Breast epithelium (tissue), 4 donors: ENCODE data around the gene NAV2. TPM values are rescaled to one million over a fixed set of nuclear protein-coding genes. Genes with fewer than 3 reads are reported as not detected.
A peak's percentile ranks its signal among the peaks of the same experiment; 100 is the strongest.

Experiments used
- DNase-seq, 2 donors: peaks; one replicate each; pipeline ENCODE4 v3.0.0-alpha.2; 2019; ENCODE audit warnings: low spot score in 2 of 2
- H3K27ac ChIP-seq, 2 donors: fragments of 200-600 bp; sonication (generic) in 1 of 2; one replicate each; pipeline ENCODE4 v1.5.1; 2016 to 2019; ENCODE audit warnings: mild to moderate bottlenecking in 1 of 2
- H3K27me3 ChIP-seq, 2 donors: fragments of 200-600 bp; sonication (generic) in 1 of 2; one replicate each; pipeline versions ENCODE4 v1.5.1 to v1.6.0; 2017 to 2019; ENCODE audit warnings: control low read depth in 1 of 2, mild to moderate bottlenecking in 1 of 2
- H3K36me3 ChIP-seq: fragments of 200-600 bp; one replicate; pipeline ENCODE4 v1.5.1; 2019
- H3K4me1 ChIP-seq, 2 donors: fragments of 200-600 bp; sonication (generic); one replicate each; pipeline ENCODE4 v1.5.1; 2016 to 2019; ENCODE audit warnings: control low read depth in 1 of 2
- H3K4me3 ChIP-seq, 3 donors: fragments of 200-600 bp; sonication (generic); 1 replicate in 2 of 3; 2 replicates in 1 of 3; pipeline ENCODE4 v1.5.1; 2016 to 2019; ENCODE audit warnings: mild to moderate bottlenecking in 3 of 3, moderate library complexity in 2 of 3
- H3K9me3 ChIP-seq, 2 donors: fragments of 200-600 bp; sonication (generic) in 1 of 2; one replicate each; pipeline ENCODE4 v1.5.1; 2016 to 2019; ENCODE audit warnings: control low read depth in 1 of 2
- POLR2A ChIP-seq: fragments of 450-650 bp; IDR thresholded peaks from one replicate; pipeline ENCODE4 v1.6.1; 2016; ENCODE audit warnings: antibody characterized with exemption, mild to moderate bottlenecking, moderate library complexity
- POLR2AphosphoS5 ChIP-seq, 3 donors: sonication (generic); formaldehyde crosslinking; IDR thresholded peaks; one replicate each; pipeline ENCODE4 v1.6.1; 2017; ENCODE audit warnings: antibody characterized with exemption in 3 of 3
- intact Hi-C: fragments of 100-400 bp; cut with DNase I; formaldehyde crosslinking; loops from one replicate; pipeline ENCODE4 v1.15.1; 2023; ENCODE audit warnings: low total_unique reads
- total RNA-seq, 3 donors: library from RNA; depleted of rRNA; stranded (reverse); fragments of >200 nt; gene quantifications; one replicate each; pipeline ENCODE4 v1.1.0, GENCODE V29; 2016
- TF ChIP-seq, protein P1 (sequence below), 3 donors: fragments of 450-650 bp; IDR thresholded peaks; one replicate each; pipeline ENCODE4 v1.5.1; 2016 to 2017; ENCODE audit warnings: antibody characterized with exemption in 3 of 3, mild to moderate bottlenecking in 3 of 3, moderate library complexity in 3 of 3

The NAV2 gene
- total RNA-seq, 3 donors from 2014 or later, result 28.2 to 61.8 (median 31.4) TPM

DNA sequence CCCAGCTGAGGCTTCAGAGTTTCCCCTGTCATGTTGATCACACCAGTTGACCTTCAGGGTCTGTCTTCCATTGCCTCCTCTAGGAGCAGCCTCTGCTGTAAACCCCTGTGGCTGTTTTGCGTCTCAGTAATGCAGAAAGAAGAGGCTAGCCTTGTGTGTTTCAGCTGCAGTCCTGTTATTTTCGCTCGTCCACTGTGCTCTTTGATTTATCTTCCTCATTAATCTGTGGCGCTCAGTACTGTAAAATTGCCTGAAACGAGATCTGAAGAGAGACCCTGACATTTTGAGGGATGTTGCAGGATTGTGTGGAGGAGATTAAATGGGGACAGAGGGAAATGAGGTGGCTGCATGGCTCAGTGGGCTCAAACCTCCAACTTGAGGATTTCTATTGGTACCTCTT, 283.9 kb downstream of the NAV2 start:
- H3K27me3 ChIP-seq, result no peaks in the 10 kb centered on the region
- H3K36me3 ChIP-seq, result no peaks in the 10 kb centered on the region
- TF ChIP-seq, protein P1, sequence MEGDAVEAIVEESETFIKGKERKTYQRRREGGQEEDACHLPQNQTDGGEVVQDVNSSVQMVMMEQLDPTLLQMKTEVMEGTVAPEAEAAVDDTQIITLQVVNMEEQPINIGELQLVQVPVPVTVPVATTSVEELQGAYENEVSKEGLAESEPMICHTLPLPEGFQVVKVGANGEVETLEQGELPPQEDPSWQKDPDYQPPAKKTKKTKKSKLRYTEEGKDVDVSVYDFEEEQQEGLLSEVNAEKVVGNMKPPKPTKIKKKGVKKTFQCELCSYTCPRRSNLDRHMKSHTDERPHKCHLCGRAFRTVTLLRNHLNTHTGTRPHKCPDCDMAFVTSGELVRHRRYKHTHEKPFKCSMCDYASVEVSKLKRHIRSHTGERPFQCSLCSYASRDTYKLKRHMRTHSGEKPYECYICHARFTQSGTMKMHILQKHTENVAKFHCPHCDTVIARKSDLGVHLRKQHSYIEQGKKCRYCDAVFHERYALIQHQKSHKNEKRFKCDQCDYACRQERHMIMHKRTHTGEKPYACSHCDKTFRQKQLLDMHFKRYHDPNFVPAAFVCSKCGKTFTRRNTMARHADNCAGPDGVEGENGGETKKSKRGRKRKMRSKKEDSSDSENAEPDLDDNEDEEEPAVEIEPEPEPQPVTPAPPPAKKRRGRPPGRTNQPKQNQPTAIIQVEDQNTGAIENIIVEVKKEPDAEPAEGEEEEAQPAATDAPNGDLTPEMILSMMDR (IDR thresholded peaks at IDR 0.05), result no peak
- TF ChIP-seq POLR2AphosphoS5 (IDR thresholded peaks at IDR 0.05), result no peak
- no peak for TF ChIP-seq POLR2A
- H3K27ac ChIP-seq, result no peak overlapping the region
- H3K9me3 ChIP-seq, result no peaks in the 10 kb centered on the region
- H3K4me1 ChIP-seq, result no peaks in the 10 kb centered on the region
- no peak for DNase-seq
- intact Hi-C loops, result no loop called here
- H3K4me3 ChIP-seq, result no peak overlapping the region

DNA sequence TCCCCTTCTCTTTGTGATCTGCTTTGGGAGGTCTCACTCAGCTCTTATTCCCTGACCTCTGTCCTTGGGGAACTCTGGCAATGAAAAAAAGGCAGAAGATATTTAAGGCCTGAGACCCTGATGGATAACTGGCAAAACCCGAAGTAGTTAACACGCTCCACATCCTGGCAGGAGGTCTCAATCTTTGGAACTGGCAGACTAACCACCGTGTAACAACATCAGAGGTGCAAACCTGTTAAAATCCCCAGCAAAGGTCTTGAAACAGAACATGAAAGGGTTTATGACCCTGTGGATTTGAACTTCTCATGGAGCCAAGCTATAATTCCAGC, 287.3 kb downstream of the NAV2 start:
- TF ChIP-seq POLR2A (no peak), POLR2AphosphoS5 (IDR thresholded peaks at IDR 0.05) (no peak)
- TF ChIP-seq, protein P1 (IDR thresholded peaks at IDR 0.05), result no peak
- DNase-seq, result no peak
- Histone ChIP-seq H3K4me1 (no peaks in the 10 kb centered on the region), H3K36me3 (no peaks in the 10 kb centered on the region), H3K27me3 (no peaks in the 10 kb centered on the region), H3K9me3 (no peaks in the 10 kb centered on the region), H3K27ac (peak overlapping the region in 1 of 2 donors; percentile 26), H3K4me3 (no peak overlapping the region)
- intact Hi-C loops, result no loop called here

DNA sequence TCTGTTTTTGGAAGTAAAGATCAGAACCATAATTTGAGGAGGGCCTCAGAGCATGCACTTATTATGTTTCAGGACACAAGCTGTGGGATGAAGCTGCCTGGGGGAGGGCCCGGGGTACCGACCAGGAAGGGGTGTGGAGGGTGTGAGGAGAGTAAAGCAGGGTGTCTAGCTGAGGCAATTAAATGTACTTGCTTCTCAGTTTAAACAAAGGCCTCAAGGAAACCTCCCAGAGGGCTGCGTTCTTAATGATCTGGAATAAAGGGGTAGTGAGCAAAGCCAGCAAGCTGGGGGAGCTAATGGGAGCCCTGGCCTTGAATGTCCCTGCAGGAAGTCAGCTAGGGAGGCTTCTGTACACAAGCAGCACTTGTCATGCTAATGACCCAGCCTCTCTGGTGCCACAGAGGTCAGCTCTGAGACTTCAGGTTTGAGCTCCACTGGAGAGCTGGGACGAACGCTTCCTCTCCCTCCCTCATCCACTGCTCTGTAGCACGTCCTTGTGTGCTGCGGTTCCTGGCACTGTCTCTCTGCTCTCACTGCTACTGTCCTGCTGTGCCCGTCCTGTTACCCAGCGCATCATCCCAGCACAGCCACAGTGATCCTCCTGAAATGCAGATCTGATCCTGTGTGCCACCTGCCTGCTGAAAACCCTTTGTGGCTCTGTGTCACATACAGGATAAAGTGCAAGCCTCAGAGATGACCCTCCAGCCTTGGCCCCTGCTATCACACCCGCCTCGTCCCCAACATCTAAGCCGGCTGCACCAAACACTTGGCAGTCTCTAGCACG, 287.9 kb downstream of the NAV2 start:
- Histone ChIP-seq H3K27me3 (no peaks in the 10 kb centered on the region), H3K36me3 (no peaks in the 10 kb centered on the region), H3K27ac (peak overlapping the region in 1 of 2 donors; percentile 26), H3K9me3 (no peaks in the 10 kb centered on the region), H3K4me1 (no peaks in the 10 kb centered on the region), H3K4me3 (no peak overlapping the region)
- peak in 1 of 2 donors; percentile 43 for DNase-seq
- intact Hi-C loops, result no loop called here
- TF ChIP-seq, protein P1 (IDR thresholded peaks at IDR 0.05), result no peak
- TF ChIP-seq POLR2AphosphoS5 (IDR thresholded peaks at IDR 0.05) (no peak), POLR2A (no peak)

DNA sequence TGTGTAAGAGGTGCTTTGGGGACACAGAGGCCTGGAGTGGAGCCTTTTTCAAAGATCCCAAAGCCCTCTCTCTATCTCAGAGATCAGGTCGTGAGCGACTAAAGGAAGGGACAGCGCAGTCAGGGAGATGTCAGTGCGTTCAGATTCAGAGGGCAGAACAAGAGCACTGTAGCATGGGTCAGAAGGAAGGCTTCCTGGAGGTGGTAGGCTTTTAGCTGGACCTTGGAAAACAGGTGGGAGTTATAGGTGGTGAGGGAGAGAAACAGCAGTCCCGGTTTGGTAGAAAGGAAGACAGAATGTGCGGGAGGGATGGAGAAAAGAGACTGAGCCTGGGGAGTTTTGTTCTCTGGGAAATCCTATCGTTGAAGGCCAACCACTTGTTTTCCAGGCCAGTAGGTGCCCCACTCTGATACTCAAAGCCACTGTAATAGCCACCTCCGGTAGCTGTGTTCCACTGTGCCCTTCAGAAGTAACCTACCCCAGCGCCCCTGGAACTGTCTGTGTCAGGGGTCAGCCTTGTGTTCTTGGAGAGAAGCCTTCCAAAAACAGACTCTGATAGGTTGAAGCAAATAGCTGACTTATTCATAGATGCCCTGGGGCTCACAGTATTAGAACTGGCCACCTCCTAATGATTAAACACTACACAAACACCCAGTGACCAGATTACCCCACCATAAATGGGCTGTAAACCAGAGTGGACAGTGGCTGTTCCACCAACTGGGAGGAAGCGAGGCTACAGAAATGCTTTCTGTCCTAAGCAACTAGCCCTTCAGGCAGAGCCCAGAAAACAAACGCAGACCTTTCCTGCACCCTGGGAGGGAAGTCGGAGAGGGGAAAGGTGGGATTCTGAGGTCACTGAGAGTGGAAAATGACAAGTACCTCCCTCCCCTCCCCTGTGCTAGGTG, 289.9 kb downstream of the NAV2 start:
- TF ChIP-seq, protein P1 (IDR thresholded peaks at IDR 0.05), result no peak
- TF ChIP-seq POLR2AphosphoS5 (IDR thresholded peaks at IDR 0.05), result no peak
- intact Hi-C loops, result no loop called here

DNA sequence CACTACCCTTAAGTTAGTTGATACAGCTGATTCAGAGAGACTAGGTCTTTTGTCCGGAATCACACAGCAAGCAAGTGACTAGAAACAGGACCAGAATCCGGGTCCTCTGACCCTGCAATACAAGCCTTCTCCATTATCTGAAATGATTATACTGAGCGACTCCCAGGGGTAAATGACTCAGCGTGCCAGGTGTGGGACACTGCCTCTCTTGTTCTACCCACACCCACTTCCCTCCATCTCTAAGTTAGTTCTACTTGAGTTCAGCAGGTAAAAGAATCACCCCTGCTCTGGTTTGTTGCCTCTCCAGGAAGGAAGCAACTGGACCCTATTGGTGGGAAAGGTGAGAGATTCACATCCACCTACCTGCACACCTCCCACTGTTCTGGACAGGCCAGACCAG, 290.7 kb downstream of the NAV2 start:
- Histone ChIP-seq H3K4me3 (no peak overlapping the region), H3K9me3 (no peaks in the 10 kb centered on the region), H3K27ac (no peak overlapping the region), H3K27me3 (no peaks in the 10 kb centered on the region), H3K36me3 (no peaks in the 10 kb centered on the region), H3K4me1 (no peaks in the 10 kb centered on the region)
- DNase-seq, result no peak
- TF ChIP-seq POLR2A (no peak), POLR2AphosphoS5 (IDR thresholded peaks at IDR 0.05) (no peak)
- TF ChIP-seq, protein P1 (IDR thresholded peaks at IDR 0.05), result no peak
- intact Hi-C loops, result no loop called here

More for the DNA sequence above, 289.9 kb downstream of the NAV2 start:
- Histone ChIP-seq H3K27ac (no peak overlapping the region), H3K4me3 (no peak overlapping the region), H3K27me3 (no peaks in the 10 kb centered on the region), H3K36me3 (no peaks in the 10 kb centered on the region), H3K9me3 (no peaks in the 10 kb centered on the region), H3K4me1 (no peaks in the 10 kb centered on the region)
- no peak for DNase-seq
